T-helper 2 cell treated with Interferon-gamma antibody and Interleukin-4, amounts not matched to agents 5 μg/mL and 100 μg/mL, for 36 hours (primary cell): ENCODE data around the gene PLCH2.

Experiments used
- DNase-seq: peaks from one replicate; pipeline ENCODE4 v3.0.0; 2021; ENCODE audit warnings: low spot score
- H3K27ac Mint-ChIP-seq: one replicate; pipeline ENCODE4 v1.8.0; 2021; ENCODE audit warnings: mild to moderate bottlenecking, mixed read lengths
- H3K27me3 Mint-ChIP-seq: one replicate; pipeline ENCODE4 v1.8.0; 2021; ENCODE audit warnings: low read depth, mixed read lengths
- H3K36me3 Mint-ChIP-seq: one replicate; pipeline ENCODE4 v1.8.0; 2021; ENCODE audit warnings: low read depth, mixed read lengths
- H3K4me1 Mint-ChIP-seq: one replicate; pipeline ENCODE4 v1.8.0; 2021; ENCODE audit warnings: low read depth, mixed read lengths
- H3K4me3 Mint-ChIP-seq: one replicate; pipeline ENCODE4 v1.8.0; 2022; ENCODE audit warnings: mild to moderate bottlenecking, moderate library complexity, mixed read lengths
- H3K9me3 Mint-ChIP-seq: one replicate; pipeline ENCODE4 v1.8.0; 2021; ENCODE audit warnings: mixed read lengths

PLCH2 gene

DNA sequence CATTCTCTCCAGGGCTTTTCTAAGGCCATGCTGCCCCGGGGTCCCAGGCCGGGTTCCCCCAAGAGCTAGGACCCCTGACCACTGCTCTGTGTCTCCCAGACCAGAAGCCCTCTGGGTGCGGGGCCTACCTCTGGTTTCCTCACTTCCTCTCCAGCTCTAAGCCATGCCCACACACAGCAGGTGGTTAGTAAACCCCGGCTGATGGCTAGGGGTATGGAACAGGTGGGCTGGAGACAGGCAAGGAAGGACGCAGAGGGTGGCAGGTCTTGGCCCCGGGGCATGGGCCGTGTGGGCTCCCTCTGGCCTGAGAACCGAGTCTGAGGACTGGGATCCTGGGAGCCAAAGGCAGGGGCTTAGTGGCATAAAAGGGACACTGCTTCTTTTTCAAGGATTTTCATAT, 15.9 kb upstream of the PLCH2 start:
- Mint-ChIP-seq H3K9me3 (no peaks in the 10 kb centered on the region), H3K27ac (no peak overlapping the region), H3K36me3 (no peaks in the 10 kb centered on the region), H3K4me3 (no peak overlapping the region), H3K27me3 (no peaks in the 10 kb centered on the region), H3K4me1 (no peaks in the 10 kb centered on the region)
- no peak for DNase-seq

DNA sequence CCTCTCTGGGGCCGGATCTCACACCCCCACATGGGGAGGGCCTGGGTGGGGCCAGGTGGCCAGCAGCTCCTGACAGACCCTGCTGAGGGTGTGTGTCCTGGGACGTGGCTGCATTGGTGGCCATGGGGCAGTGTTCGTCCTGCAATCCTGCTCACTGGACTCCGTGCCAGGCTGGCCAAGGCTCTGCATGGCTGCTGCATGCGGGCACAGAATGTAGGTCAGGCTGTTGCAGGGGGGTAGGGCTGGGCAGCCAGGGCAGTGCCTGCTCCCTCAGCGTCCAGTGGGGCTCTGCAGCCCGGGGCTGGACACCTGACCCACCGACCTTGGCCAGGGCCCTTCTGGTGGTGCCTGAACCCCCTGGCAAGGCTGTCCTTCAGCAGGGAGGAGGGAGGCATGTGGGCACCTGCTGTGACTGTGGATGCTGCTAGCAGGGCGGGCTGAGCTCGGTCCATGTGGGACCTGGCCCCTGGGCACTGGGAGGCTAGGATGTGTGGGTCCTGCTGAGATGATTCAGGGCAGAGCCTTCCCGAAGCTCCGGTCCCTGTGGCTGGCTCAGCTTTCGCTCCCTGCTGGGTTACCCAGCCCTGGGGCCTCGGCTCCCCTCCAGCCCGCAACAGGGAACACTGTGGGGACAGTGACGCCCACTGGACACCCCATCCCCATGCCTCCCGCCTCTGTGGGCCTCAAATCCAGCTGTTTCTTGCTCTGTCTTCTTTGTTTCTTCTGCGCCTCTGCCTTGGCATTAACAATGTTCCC, 14.9 kb upstream of the PLCH2 start:
- H3K4me3 Mint-ChIP-seq = no peak overlapping the region
- H3K36me3 Mint-ChIP-seq = no peaks in the 10 kb centered on the region
- H3K4me1 Mint-ChIP-seq = no peaks in the 10 kb centered on the region
- no peak overlapping the region for H3K27ac Mint-ChIP-seq
- no peak for DNase-seq
- H3K27me3 Mint-ChIP-seq = no peaks in the 10 kb centered on the region
- H3K9me3 Mint-ChIP-seq = no peaks in the 10 kb centered on the region

DNA sequence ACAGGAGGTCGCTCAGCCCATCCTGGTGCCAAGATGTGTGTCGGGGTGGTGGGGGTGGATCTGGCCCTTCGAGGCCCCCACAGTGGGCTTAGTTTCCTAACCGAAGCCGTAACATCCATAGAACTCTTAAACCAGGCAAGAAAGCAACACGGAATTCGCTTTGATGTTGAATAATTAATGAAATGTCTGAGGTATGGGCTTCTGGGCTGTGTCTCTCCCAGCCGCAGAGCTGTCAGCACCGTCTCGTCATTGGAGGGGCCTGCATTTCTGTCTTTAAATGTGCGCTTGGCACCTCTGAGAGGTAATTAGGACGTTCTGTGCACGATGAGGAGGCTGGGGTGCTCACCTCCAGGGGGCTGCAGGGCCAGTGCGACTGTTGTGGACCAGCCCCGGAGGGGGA, 13.3 kb upstream of the PLCH2 start:
- Mint-ChIP-seq H3K27me3 (no peaks in the 10 kb centered on the region), H3K27ac (no peak overlapping the region), H3K4me1 (no peaks in the 10 kb centered on the region), H3K9me3 (no peaks in the 10 kb centered on the region), H3K4me3 (no peak overlapping the region), H3K36me3 (no peaks in the 10 kb centered on the region)
- DNase-seq = no peak

DNA sequence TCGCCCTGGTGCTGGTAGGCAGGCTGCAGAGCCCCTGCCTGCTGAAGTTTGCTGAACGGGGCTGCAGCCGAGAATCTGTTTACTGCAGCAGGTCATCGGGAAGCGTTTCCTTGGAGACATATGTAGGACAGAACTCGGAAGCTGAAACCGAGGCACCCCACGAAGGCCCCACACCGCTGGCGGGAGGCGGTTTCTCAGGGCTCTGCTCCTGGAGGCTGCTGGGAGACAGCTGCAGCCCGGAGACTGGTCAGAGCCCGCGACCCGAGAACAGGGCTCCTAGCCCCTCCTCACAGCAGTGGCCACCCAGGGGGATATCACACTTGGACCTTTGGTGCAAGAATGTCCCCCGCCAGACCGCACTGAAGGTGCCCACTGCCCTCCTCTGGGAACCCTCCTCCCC, 12.7 kb upstream of the PLCH2 start:
- Mint-ChIP-seq H3K27me3 (no peaks in the 10 kb centered on the region), H3K4me1 (no peaks in the 10 kb centered on the region), H3K36me3 (no peaks in the 10 kb centered on the region), H3K27ac (no peak overlapping the region), H3K9me3 (no peaks in the 10 kb centered on the region), H3K4me3 (no peak overlapping the region)
- no peak for DNase-seq

DNA sequence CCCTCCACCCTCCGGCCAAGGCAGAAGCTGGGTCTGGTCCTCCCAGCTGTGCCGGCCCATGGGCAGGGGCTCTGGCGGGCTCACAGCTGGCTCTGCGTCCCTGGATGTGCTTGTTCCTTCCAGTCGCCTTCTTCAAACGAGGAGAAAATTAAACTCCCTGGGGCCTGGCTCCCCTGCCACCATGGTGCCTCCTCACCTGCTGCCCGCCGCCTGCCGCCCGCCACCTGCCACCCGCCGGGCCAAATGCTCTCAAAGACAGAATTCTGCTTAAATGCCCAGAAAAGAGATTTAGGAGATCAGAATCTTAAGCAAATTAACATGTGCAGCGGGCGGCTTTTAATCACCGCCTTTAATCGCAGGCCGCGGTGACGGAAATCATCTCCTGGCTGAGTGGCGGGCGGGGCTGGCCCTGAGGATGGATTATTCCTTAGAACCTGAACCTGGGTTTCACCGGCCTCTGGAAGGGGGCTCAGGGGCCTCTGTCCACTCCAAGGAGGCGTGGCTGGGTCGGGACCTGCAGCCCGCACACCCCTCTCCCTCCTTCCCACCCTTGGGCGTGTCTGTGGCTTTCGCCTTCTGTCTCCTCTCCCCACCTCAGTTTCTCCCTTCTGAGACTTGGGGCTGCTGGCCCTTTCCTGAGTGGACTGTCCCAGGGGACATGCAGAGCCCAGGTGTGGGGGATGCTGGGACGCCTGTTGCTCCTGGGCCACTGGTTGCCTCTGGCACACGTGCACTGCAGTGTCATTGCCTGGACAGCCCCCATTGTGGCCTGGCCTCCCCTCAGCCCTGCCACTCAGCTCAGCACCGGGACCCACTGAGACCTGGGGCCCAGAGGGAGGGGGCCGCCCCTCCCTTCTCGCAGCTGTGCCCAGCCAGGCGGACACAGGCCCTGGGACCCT, 10.5 kb upstream of the PLCH2 start:
- H3K4me1 Mint-ChIP-seq = peaks cover 2% of the 10 kb centered on the region
- H3K4me3 Mint-ChIP-seq = no peak overlapping the region
- no peaks in the 10 kb centered on the region for H3K36me3 Mint-ChIP-seq
- DNase-seq = no peak
- H3K27me3 Mint-ChIP-seq = no peaks in the 10 kb centered on the region
- H3K9me3 Mint-ChIP-seq = no peaks in the 10 kb centered on the region
- no peak overlapping the region for H3K27ac Mint-ChIP-seq

DNA sequence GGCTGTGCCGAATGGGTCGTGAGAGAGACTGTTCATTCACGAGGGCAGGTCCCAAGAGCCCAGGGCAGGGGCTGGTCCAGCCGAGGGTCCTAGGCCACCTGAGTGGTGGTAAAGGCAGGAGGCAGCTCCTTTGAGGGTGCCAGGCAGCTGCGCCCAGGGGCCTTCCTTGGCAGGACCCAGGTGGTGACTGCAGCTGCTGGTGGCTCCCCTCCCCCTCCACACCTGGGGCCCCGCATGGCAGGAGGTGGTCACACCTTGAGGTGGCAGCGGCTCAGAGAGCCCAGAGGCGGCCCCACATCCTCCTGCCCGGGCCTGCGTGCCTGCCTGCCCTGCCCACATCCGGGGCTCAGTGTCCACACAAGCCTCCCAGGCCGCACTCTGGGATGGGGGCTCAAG, 9.8 kb upstream of the PLCH2 start:
- no peak for DNase-seq
- H3K9me3 Mint-ChIP-seq = no peaks in the 10 kb centered on the region
- no peaks in the 10 kb centered on the region for H3K36me3 Mint-ChIP-seq
- no peak overlapping the region for H3K27ac Mint-ChIP-seq
- H3K4me1 Mint-ChIP-seq = peaks cover 2% of the 10 kb centered on the region
- H3K4me3 Mint-ChIP-seq = no peak overlapping the region
- no peaks in the 10 kb centered on the region for H3K27me3 Mint-ChIP-seq

DNA sequence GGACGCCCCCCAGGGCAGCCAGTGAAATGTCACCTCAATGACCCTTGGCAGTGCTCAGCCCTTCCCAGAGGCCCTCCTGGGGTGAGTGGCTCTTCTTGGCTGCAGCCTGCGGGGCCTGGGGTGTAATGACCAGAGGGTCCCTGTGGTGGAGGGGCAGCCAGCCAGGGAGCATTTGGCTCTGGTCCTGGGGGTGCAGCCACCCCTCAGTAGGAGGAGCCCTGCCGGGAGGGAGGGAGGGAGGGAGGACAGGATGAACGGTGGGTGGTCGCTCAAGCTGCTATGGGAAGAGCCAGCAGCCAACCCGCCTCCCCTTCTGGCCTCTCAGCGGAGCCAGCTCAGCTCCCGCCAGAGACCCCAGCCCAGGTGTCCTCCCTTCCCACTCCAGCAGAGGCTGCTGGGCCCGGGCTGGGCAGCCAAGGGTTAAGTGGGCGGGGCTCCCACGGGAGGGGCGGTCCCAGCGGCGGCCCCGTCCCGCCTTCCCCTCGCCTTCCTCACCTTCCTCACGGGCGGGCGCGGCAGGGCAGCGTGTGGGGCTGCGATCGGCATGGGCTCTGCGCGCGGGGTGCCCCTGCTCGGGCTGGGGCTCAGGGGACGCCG, 9.0 kb upstream of the PLCH2 start:
- Mint-ChIP-seq H3K27me3 (no peaks in the 10 kb centered on the region), H3K4me1 (peaks cover 2% of the 10 kb centered on the region), H3K36me3 (no peaks in the 10 kb centered on the region), H3K9me3 (no peaks in the 10 kb centered on the region), H3K4me3 (no peak overlapping the region), H3K27ac (no peak overlapping the region)
- DNase-seq = no peak

DNA sequence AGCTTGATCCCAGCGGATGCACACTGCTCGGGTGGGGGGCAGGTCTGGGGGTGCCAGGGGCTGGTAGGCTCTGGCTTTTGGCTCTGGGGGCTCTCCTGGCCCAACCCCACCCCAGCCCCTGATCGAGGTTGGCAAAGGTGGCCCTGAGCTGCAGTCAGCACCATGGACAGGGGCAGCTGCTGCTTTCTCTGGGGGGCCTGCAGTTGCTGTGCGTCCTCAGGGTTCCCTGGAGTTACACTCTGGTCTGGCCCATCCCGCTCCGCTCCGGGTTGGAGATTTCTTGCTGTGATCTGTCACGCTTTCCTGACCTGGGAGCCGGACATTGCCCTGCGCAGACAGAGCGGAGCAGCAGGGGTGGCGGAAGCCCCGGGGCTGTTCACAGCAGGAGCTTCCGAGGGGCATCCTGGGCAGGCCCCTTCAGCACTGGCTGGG, 8.0 kb upstream of the PLCH2 start:
- DNase-seq = no peak
- H3K4me1 Mint-ChIP-seq = peaks cover 2% of the 10 kb centered on the region
- H3K4me3 Mint-ChIP-seq = no peak overlapping the region
- no peaks in the 10 kb centered on the region for H3K27me3 Mint-ChIP-seq
- H3K27ac Mint-ChIP-seq = no peak overlapping the region
- no peaks in the 10 kb centered on the region for H3K9me3 Mint-ChIP-seq
- H3K36me3 Mint-ChIP-seq = no peaks in the 10 kb centered on the region

DNA sequence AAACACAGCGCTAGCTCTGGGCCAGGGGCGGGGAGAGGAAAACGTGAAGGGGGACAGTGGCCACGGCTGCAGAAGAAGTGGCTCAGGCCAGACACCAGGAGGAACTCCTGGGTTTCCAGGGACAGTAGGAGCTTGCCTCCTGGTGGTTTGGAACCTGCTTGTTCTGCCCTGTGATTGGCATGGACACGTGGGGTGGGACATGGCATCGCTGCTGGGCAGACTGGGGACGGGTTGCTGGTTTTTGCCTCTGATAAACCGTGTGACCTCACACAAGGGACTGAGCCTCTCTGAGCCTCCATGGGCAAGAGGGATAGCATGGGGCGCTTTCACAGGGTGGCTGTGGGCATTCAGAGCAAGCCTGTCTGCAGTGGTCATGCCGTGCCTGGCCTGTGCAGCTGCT, 7.5 kb upstream of the PLCH2 start:
- H3K4me1 Mint-ChIP-seq = peaks cover 2% of the 10 kb centered on the region
- H3K9me3 Mint-ChIP-seq = no peaks in the 10 kb centered on the region
- H3K27ac Mint-ChIP-seq = no peak overlapping the region
- no peaks in the 10 kb centered on the region for H3K36me3 Mint-ChIP-seq
- no peak for DNase-seq
- no peaks in the 10 kb centered on the region for H3K27me3 Mint-ChIP-seq
- H3K4me3 Mint-ChIP-seq = no peak overlapping the region

DNA sequence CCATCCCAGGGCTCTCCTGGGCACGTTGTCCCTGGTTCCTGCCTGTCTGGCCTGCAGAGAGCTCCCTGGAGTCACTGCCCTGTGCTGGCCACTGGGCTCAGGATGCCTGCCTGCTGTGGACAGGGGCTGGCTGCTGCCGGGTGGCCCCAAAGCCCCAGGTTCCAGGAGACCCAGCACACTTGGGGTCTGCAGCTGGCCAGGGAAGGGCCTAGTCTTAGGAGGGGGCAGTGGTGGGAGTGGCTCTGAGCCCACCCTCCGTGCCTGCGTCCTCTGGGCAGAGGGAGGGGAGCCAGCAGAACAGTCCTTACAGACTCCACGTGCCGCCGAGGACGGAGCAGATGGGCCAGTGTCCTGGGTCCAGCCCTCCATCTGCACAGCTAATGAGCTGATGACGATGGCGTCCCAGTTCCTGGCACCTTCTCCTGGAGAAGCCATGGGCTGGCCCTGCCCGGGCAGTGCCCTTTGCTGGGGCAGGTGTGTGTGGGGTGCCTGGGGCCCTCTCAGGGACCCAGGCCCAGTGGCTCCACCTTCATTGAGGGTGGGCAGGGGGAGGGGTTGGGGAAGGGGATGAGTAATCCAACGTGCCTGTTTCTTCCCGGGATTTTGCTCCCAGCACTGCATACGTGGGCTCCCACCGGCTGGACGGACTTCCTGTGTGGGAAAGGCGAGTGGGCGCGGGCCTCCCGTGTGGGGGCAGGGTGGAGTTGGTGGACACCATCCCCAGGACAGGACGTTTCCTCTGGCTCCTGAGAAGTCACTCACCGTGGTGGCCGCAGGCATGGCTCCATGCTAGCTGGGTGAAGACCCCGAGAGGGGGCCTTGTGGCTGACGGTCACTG, 6.8 kb upstream of the PLCH2 start:
- DNase-seq = no peak
- Mint-ChIP-seq H3K9me3 (no peaks in the 10 kb centered on the region), H3K4me3 (no peak overlapping the region), H3K27me3 (no peaks in the 10 kb centered on the region), H3K36me3 (no peaks in the 10 kb centered on the region), H3K27ac (no peak overlapping the region), H3K4me1 (peaks cover 2% of the 10 kb centered on the region)

DNA sequence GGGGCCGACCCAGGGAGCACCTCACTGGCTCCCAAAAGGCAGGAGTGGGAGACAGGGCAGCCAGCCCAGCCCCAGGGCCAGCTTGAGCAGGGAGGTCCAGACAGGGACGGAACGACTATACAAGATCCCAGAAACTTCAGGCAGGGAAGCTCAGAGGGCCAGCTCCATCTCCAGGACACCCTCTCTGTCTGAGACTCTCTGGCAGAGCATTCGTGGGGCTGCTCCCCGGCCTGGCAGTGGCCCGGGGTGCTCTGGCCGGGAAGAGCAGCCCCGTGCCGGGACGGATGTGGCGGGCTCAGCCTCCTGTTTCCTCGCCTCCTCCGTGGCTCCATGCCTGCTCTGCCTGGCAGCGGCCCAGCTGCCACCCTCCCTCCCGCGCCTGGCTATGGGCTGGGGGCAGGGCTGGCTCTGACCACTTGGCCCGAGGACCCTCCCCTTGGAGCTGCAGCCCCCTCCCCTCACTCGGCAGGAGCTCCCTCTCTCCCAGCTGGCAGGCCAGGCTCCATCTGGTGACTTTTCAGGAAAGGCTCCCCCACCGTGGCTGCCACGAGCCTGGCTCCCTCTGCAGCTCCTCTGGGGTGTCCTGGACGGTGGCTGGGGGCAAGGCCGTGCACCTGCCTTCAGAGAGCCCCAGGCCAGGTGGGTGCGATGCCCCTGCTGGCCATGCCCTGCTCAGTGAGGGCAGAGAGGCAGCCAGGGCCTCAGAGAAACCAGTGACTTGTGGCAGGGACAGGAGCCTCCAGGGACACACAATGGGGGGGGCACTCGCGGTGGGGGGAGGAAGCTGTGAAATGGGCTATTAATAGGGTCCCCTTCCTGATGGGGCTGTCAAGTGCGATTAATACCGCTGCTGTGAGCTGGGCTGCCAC, 5.6 kb upstream of the PLCH2 start:
- H3K27me3 Mint-ChIP-seq = no peaks in the 10 kb centered on the region
- H3K4me3 Mint-ChIP-seq = no peak overlapping the region
- H3K36me3 Mint-ChIP-seq = no peaks in the 10 kb centered on the region
- H3K4me1 Mint-ChIP-seq = peaks cover 2% of the 10 kb centered on the region
- H3K27ac Mint-ChIP-seq = no peak overlapping the region
- H3K9me3 Mint-ChIP-seq = no peaks in the 10 kb centered on the region
- no peak for DNase-seq

DNA sequence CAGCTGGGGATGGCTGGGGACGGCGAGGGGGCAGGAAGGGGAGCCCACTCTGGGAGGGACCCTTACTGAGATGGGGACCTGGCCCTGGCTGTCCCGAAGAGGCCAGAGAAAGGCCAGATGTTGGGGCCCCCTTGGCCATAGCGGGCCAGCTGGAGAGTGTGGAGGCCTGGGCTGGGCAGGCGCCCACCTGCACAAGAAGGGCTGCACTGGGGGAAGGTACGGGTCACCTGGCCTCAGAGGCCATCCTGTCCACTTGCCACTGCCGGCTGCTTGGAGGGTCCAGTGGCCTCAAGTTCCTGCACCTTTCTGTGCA, 5.0 kb upstream of the PLCH2 start:
- Mint-ChIP-seq H3K36me3 (no peaks in the 10 kb centered on the region), H3K9me3 (no peaks in the 10 kb centered on the region), H3K27ac (no peak overlapping the region), H3K4me3 (no peak overlapping the region), H3K4me1 (peaks cover 2% of the 10 kb centered on the region), H3K27me3 (no peaks in the 10 kb centered on the region)
- no peak for DNase-seq

DNA sequence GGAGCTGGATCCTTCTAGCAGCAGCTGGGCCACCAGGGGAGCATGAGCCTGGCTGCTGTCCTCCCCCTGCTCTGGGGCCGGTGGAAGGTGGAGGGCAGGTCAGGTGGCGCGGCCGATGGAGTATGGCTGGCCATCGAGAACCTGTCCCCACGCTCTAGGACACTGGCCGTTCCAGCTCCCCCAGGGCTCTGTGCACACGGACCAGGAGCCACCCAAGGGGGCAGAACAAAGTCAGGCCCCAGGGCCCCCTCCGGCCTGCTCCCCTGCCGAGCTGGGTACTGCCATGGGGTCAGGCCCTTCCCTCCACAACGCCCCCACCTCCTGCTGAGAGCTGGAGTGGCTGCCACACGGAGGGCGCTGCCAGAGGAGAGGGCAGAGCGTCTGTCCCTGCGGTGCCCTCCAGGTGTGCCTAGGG, 4.5 kb upstream of the PLCH2 start:
- Mint-ChIP-seq H3K4me3 (no peak overlapping the region), H3K4me1 (peaks cover 2% of the 10 kb centered on the region), H3K9me3 (no peaks in the 10 kb centered on the region), H3K27ac (no peak overlapping the region), H3K27me3 (no peaks in the 10 kb centered on the region), H3K36me3 (no peaks in the 10 kb centered on the region)
- no peak for DNase-seq
